Measurements from ENCODE around the gene ADAD1.

The ADAD1 gene

GRCh38 chr4:122384245-122384644, 5.4 kb downstream of the ADAD1 start:
- no peak overlapping the region for H3K4me3 Mint-ChIP-seq
- H3K27me3 Mint-ChIP-seq = no peaks in the 10 kb centered on the region
- peaks cover 5 to 17% of the 10 kb centered on the region in 2 donors for H3K9me3 Mint-ChIP-seq
- no peaks in the 10 kb centered on the region for H3K4me1 Mint-ChIP-seq (ENCODE audit: low read depth in 2 of 2)
- H3K27ac Mint-ChIP-seq = no peak overlapping the region
- H3K36me3 Mint-ChIP-seq (ENCODE audit: insufficient read depth) = no peaks in the 10 kb centered on the region
- ATAC-seq (replicated peaks) (no peak), DNase-seq (no peak)

- DNase-seq (no peak), ATAC-seq (replicated peaks) (no peak)
- Mint-ChIP-seq H3K36me3 (ENCODE audit: insufficient read depth) (no peaks in the 10 kb centered on the region), H3K27me3 (peaks cover 0 to 10% of the 10 kb centered on the region in 2 donors), H3K9me3 (peaks cover 6 to 15% of the 10 kb centered on the region in 2 donors), H3K4me1 (ENCODE audit: low read depth in 2 of 2) (no peaks in the 10 kb centered on the region), H3K4me3 (no peak overlapping the region), H3K27ac (no peak overlapping the region)
Measured at GRCh38 chr4:122393276-122393675, 14.5 kb downstream of the ADAD1 start.

GRCh38 chr4:122403861-122404260, 25.1 kb downstream of the ADAD1 start:
- no peak for DNase-seq
- Mint-ChIP-seq H3K4me1 (ENCODE audit: low read depth in 2 of 2) (no peaks in the 10 kb centered on the region), H3K9me3 (no peaks in the 10 kb centered on the region), H3K27ac (no peak overlapping the region), H3K36me3 (ENCODE audit: insufficient read depth) (no peaks in the 10 kb centered on the region), H3K4me3 (no peak overlapping the region), H3K27me3 (peaks cover 6 to 27% of the 10 kb centered on the region in 2 donors)
- ATAC-seq (replicated peaks) = no peak

GRCh38 chr4:122412547-122412946, 33.7 kb downstream of the ADAD1 start:
- Mint-ChIP-seq H3K27me3 (peaks cover 0 to 9% of the 10 kb centered on the region in 2 donors), H3K36me3 (ENCODE audit: insufficient read depth) (no peaks in the 10 kb centered on the region), H3K9me3 (no peaks in the 10 kb centered on the region), H3K4me1 (ENCODE audit: low read depth in 2 of 2) (no peaks in the 10 kb centered on the region), H3K27ac (no peak overlapping the region), H3K4me3 (no peak overlapping the region)
- ATAC-seq (replicated peaks) = no peak
- no peak for DNase-seq

GRCh38 chr4:122423246-122423645, 44.4 kb downstream of the ADAD1 start:
- DNase-seq (no peak), ATAC-seq (replicated peaks) (no peak)
- Mint-ChIP-seq H3K27ac (no peak overlapping the region), H3K36me3 (ENCODE audit: insufficient read depth) (no peaks in the 10 kb centered on the region), H3K4me1 (ENCODE audit: low read depth in 2 of 2) (no peaks in the 10 kb centered on the region), H3K27me3 (no peaks in the 10 kb centered on the region), H3K9me3 (no peaks in the 10 kb centered on the region), H3K4me3 (no peak overlapping the region)

- no peaks in the 10 kb centered on the region for H3K36me3 Mint-ChIP-seq (ENCODE audit: insufficient read depth)
Measured at GRCh38 chr4:122431351-122431750, 52.5 kb downstream of the ADAD1 start.

GRCh38 chr4:122434285-122434684, 55.5 kb downstream of the ADAD1 start:
- H3K27me3 Mint-ChIP-seq = no peaks in the 10 kb centered on the region
- no peak overlapping the region for H3K27ac Mint-ChIP-seq
- H3K36me3 Mint-ChIP-seq (ENCODE audit: insufficient read depth) = no peaks in the 10 kb centered on the region
- H3K4me1 Mint-ChIP-seq (ENCODE audit: low read depth in 2 of 2) = peaks cover 5 to 6% of the 10 kb centered on the region in 2 donors
- no peak overlapping the region for H3K4me3 Mint-ChIP-seq
- no peak for DNase-seq
- ATAC-seq (replicated peaks) = no peak
- no peaks in the 10 kb centered on the region for H3K9me3 Mint-ChIP-seq

More at GRCh38 chr4:122431351-122431750, 52.5 kb downstream of the ADAD1 start:
- no peak for DNase-seq
- H3K27me3 Mint-ChIP-seq = no peaks in the 10 kb centered on the region
- peaks cover 5 to 6% of the 10 kb centered on the region in 2 donors for H3K4me1 Mint-ChIP-seq (ENCODE audit: low read depth in 2 of 2)
- no peaks in the 10 kb centered on the region for H3K9me3 Mint-ChIP-seq
- no peak overlapping the region for H3K4me3 Mint-ChIP-seq
- ATAC-seq (replicated peaks) = no peak
- no peak overlapping the region for H3K27ac Mint-ChIP-seq

- Mint-ChIP-seq H3K36me3 (ENCODE audit: insufficient read depth) (no peaks in the 10 kb centered on the region), H3K27me3 (peaks cover 23 to 34% of the 10 kb centered on the region in 2 donors), H3K4me1 (ENCODE audit: low read depth in 2 of 2) (peaks cover 5 to 13% of the 10 kb centered on the region in 2 donors), H3K27ac (no peak overlapping the region), H3K4me3 (no peak overlapping the region), H3K9me3 (no peaks in the 10 kb centered on the region)
- DNase-seq = peak in 1 of 3 experiments; percentile 1
- no peak for ATAC-seq (replicated peaks)
Measured at GRCh38 chr4:122450847-122451246, 72.0 kb downstream of the ADAD1 start.

GRCh38 chr4:122453384-122453995, 74.7 kb downstream of the ADAD1 start:
- ATAC-seq (replicated peaks) = no peak

GRCh38 chr4:122456231-122457116, 77.7 kb downstream of the ADAD1 start, which contains the start of gene IL2:
Gene IL2 (minus strand): TSS chr4:122456725. CDS start chr4:122456440, 285 bp downstream.
- peak within 1 kb of the TSS; percentile 87 to 93 for H3K27ac Mint-ChIP-seq
- H3K4me1 Mint-ChIP-seq (ENCODE audit: low read depth in 2 of 2) = peaks cover 30 to 41% of the 10 kb centered on the region in 2 donors
- DNase-seq (no peak), ATAC-seq (replicated peaks) (peak; percentile 68)
- no peaks in the 10 kb centered on the region for H3K9me3 Mint-ChIP-seq
- H3K4me3 Mint-ChIP-seq = peak within 1 kb of the TSS; percentile 50 to 81
- H3K27me3 Mint-ChIP-seq = no peaks in the 10 kb centered on the region
- H3K36me3 Mint-ChIP-seq (ENCODE audit: insufficient read depth) = no peaks in the 10 kb centered on the region

More at GRCh38 chr4:122453384-122453995, 74.7 kb downstream of the ADAD1 start:
- no peaks in the 10 kb centered on the region for H3K9me3 Mint-ChIP-seq
- no peaks in the 10 kb centered on the region for H3K36me3 Mint-ChIP-seq (ENCODE audit: insufficient read depth)
- H3K27me3 Mint-ChIP-seq = peaks cover 21 to 23% of the 10 kb centered on the region in 2 donors
- H3K27ac Mint-ChIP-seq = no peak overlapping the region
- DNase-seq = no peak
- H3K4me1 Mint-ChIP-seq (ENCODE audit: low read depth in 2 of 2) = peaks cover 24 to 35% of the 10 kb centered on the region in 2 donors
- no peak overlapping the region for H3K4me3 Mint-ChIP-seq

- DNase-seq (peak; percentile 36 to 40 (median 37)), ATAC-seq (replicated peaks) (peak; percentile 84)
- Mint-ChIP-seq H3K27me3 (no peaks in the 10 kb centered on the region), H3K27ac (peak overlapping the region; percentile 51 to 93), H3K9me3 (no peaks in the 10 kb centered on the region), H3K36me3 (ENCODE audit: insufficient read depth) (no peaks in the 10 kb centered on the region), H3K4me1 (ENCODE audit: low read depth in 2 of 2) (peaks cover 26 to 36% of the 10 kb centered on the region in 2 donors), H3K4me3 (peak overlapping the region; percentile 67 to 81)
Measured at GRCh38 chr4:122458625-122459024, 79.8 kb downstream of the ADAD1 start.

- no peak overlapping the region for H3K27ac Mint-ChIP-seq
- ATAC-seq (replicated peaks) = no peak
Measured at GRCh38 chr4:122469457-122469856, 90.6 kb downstream of the ADAD1 start.

GRCh38 chr4:122475233-122475632, 96.4 kb downstream of the ADAD1 start:
- DNase-seq (no peak), ATAC-seq (replicated peaks) (no peak)
- no peaks in the 10 kb centered on the region for H3K4me1 Mint-ChIP-seq (ENCODE audit: low read depth in 2 of 2)
- no peaks in the 10 kb centered on the region for H3K9me3 Mint-ChIP-seq
- H3K27ac Mint-ChIP-seq = no peak overlapping the region
- no peaks in the 10 kb centered on the region for H3K27me3 Mint-ChIP-seq
- no peak overlapping the region for H3K4me3 Mint-ChIP-seq
- peaks cover 6% of the 10 kb centered on the region for H3K36me3 Mint-ChIP-seq (ENCODE audit: insufficient read depth)

More at GRCh38 chr4:122469457-122469856, 90.6 kb downstream of the ADAD1 start:
- H3K27me3 Mint-ChIP-seq = no peaks in the 10 kb centered on the region
- H3K36me3 Mint-ChIP-seq (ENCODE audit: insufficient read depth) = no peaks in the 10 kb centered on the region
- H3K9me3 Mint-ChIP-seq = no peaks in the 10 kb centered on the region
- no peak for DNase-seq
- H3K4me1 Mint-ChIP-seq (ENCODE audit: low read depth in 2 of 2) = no peaks in the 10 kb centered on the region
- H3K4me3 Mint-ChIP-seq = no peak overlapping the region

Measured in effector memory CD8-positive, alpha-beta T cell (primary cell).